Fibroblast of skin of left quadriceps (primary cell): Measurements from ENCODE around the gene ARAP2.

Experiments
- DNase-seq, 2 experiments: peaks; one replicate each; pipeline ENCODE4 v3.0.0-alpha.2; 2013; ENCODE audit warnings: low read depth in 2 of 2

The ARAP2 gene, protein sequence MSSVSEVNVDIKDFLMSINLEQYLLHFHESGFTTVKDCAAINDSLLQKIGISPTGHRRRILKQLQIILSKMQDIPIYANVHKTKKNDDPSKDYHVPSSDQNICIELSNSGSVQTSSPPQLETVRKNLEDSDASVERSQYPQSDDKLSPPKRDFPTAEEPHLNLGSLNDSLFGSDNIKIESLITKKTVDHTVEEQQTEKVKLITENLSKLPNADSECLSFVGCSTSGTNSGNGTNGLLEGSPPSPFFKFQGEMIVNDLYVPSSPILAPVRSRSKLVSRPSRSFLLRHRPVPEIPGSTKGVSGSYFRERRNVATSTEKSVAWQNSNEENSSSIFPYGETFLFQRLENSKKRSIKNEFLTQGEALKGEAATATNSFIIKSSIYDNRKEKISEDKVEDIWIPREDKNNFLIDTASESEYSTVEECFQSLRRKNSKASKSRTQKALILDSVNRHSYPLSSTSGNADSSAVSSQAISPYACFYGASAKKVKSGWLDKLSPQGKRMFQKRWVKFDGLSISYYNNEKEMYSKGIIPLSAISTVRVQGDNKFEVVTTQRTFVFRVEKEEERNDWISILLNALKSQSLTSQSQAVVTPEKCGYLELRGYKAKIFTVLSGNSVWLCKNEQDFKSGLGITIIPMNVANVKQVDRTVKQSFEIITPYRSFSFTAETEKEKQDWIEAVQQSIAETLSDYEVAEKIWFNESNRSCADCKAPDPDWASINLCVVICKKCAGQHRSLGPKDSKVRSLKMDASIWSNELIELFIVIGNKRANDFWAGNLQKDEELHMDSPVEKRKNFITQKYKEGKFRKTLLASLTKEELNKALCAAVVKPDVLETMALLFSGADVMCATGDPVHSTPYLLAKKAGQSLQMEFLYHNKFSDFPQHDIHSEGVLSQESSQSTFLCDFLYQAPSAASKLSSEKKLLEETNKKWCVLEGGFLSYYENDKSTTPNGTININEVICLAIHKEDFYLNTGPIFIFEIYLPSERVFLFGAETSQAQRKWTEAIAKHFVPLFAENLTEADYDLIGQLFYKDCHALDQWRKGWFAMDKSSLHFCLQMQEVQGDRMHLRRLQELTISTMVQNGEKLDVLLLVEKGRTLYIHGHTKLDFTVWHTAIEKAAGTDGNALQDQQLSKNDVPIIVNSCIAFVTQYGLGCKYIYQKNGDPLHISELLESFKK (N-terminal part only)

GRCh38 chr4:36244257-36245082 is at the start of gene ARAP2:
Gene ARAP2, minus strand, starts transcription at chr4:36244514. Its CDS starts 15,028 bp downstream, at chr4:36229486.
- DNase-seq: no peak

GRCh38 chr4:36292556-36293188 is 48.4 kb upstream of the ARAP2 start:
- DNase-seq: no peak

GRCh38 chr4:36290641-36291040 is 46.3 kb upstream of the ARAP2 start:
- no peak for DNase-seq

DNA sequence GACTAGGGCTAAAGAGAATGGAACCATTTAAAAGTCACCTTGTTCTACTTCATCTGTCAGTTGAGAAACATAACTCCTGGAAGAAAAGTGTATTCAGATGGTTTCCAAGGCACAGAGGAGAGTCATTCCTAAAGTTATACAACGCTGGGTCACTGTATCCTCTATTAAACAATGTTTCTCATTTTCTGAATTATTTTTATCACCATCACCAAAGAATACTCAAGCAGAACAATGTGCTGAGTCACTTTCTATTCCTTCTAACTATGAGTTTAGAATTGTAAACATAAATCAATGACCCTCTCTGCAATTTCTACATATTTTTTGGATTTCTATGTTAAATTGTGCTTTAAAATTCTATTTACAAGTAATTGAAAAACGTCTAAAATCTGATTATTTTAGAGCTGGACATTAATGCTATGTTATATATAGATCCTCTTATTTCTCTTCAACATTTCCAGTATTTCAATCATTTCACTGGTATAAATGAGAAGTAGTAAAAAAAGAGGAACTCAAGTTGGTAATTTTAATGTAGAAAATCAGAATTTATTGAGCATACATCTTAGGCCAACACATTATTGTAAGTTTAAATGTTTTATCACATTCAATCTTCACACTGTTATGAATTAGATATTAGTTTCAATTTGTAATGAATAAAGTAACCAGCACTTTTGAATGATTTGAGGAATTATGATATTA is 44.6 kb upstream of the ARAP2 start:
- no peak for DNase-seq

- DNase-seq: no peak
Measured at GRCh38 chr4:36286481-36286871, 42.2 kb upstream of the ARAP2 start.

- no peak for DNase-seq
Measured at GRCh38 chr4:36285784-36286480, 41.6 kb upstream of the ARAP2 start.

- DNase-seq: no peak
Measured at GRCh38 chr4:36283912-36284465, 39.7 kb upstream of the ARAP2 start.

GRCh38 chr4:36282503-36283030 is 38.3 kb upstream of the ARAP2 start:
- no peak for DNase-seq

DNA sequence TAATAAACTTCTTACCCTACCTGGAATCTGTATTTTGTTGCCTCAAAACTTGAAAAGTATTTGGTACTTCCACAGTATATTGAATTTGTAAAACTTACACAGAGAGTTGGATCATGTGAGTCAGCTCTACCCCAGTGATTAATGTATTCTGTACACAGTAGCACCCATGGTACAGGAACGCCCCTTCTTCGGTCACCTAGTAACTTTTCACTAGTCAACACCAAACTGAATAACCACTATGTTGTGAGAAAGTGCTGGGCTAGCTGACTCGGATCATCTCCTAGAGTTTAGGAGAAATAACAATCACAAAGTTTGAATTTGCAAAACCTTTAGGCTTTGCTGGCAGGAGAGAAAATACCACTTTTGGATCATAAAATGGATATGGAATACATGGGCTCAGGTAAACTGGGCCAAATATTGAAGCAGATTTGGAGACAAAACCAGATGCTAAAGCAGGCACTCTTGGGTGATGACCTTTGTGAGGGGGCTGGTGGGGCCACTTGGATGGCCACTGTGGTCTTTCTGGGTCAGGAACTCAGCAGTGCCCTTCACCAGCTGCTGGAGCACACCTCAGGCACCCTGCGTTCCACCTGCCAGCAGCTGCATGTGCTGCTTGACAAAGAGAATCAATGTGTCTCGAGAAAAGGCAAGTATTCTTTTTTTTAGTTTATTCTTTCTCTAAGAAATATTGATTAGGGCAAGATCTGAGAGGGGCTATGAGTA is 37.2 kb upstream of the ARAP2 start, which contains the start of gene DTHD1:
DTHD1 (plus strand) TSS at position 233 of the 723 bp plus-strand sequence; CDS start at position 376, 143 bp downstream.
- no peak for DNase-seq

DNA sequence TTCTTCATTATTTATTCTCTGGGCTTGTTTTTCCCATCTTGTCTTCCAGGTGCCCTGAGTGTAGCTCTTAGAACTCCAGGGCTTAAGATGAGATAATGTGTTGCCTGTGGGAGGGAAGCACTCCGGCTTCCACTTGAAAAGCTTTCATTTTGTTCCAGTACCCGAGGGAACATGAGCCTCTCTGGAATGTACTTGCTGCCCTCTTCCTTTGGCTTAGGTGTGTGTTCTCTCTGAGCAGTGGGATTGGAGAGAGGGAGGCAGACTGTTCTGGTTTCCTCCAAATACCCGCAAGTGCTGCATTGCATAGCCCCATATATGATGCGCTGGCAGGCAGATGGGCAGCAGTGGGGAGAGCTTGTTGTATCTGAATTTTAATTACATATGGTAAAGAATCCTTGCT is 36.2 kb upstream of the ARAP2 start:
- DNase-seq: no peak

DNA sequence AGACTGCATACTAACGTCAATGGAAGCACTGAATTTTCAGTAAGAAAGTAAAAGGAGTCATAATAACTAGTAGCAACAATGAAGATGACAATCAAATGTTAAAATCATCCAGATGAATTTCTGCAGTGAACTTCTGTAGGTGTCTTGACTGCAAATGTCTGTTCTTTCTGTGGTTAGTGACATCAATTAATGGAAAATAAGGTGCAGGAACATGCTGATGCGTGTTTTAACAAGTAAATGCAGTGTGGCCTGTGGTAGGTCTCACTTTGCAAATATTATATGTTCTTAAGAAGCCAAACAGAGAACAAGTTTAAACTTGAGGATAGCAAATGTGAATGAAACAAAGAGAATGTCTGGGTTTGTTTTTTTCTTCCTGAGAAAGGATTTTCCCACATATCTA is 34.5 kb upstream of the ARAP2 start:
- no peak for DNase-seq

GRCh38 chr4:36277533-36277932 is 33.2 kb upstream of the ARAP2 start:
- no peak for DNase-seq

GRCh38 chr4:36274158-36274557 is 29.8 kb upstream of the ARAP2 start:
- no peak for DNase-seq

GRCh38 chr4:36273276-36273675 is 29.0 kb upstream of the ARAP2 start:
- DNase-seq: no peak

DNA sequence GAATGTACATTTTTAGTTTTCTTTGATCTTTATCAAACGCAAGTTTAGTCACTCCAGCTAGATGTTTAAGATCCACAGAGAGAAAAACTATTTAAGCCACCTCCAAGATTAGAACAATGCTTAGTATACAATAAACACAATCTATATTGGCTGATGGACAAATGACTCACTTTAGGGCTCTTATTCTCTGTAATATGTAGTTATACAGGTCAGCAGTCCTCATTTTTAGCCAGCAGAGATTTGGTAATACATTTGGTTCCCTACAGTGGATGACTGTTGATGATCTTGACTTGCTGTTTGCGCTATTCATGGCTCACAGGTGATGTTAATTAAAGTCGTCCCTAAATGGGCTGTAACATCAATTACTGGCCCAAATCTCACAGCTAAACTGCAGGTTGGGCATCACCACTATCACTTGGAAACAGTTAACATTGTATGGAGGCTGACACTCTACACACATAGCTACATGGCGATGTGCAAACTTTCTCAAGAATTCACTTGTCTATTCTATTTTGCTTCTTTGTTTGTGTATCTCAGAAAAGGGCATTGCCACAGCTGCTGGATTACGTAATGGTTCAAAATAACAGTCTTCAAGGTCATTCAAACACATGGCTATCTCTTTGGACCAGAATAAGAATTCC is 25.3 kb upstream of the ARAP2 start:
- DNase-seq: no peak

- no peak for DNase-seq
Measured at GRCh38 chr4:36269101-36269500, 24.8 kb upstream of the ARAP2 start.

DNA sequence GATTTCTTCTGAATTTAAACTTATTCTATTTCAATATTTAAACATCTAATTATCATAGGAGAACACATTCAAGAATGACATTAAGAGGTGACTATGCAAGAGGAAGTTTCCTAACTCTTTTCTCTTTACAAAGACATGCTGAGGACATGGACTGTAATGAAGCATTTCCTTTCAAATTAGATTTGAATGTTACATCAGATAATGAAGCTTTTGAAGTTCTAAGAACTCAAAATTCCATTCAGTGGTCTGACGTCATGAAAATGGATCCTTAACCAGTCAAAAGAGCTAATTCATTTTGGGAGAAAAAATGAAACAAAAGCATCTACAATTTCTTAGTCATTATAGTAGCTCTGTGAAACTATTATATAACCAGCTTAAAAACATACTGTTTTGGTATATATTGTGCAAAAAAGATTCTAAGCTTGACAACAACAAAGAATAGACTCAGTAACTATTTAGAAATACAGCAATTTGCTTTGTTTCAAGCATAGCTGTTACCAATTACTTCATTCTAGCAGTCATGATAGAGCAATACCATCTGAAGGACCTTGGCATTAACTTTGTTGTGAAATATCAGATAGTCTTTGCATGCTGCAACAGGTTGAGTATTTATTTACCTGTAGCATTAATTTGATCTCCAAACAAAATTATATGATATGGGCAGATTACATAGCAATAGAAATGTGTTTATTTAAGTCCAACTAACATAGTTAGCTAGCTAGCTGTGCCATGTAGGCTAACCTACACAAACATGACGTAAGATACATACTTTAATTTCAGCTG is 23.4 kb upstream of the ARAP2 start:
- no peak for DNase-seq
